OCI-LY3 (cell line): ENCODE data around the gene DNASE1L1.

ENCODE experiments used
- EZH2phosphoT487 ChIP-seq: fragments of 200-600 bp; shearing (Covaris generic); IDR thresholded peaks from 2 replicates; pipeline ENCODE4 v1.6.1; 2018; ENCODE audit warnings: antibody characterized with exemption, mixed run types, low read depth
- TF ChIP-seq, protein P1 (sequence below): fragments of 200-600, 300-600 bp; sonication (generic); IDR thresholded peaks from 2 replicates; pipeline ENCODE4 v1.5.1; 2014; ENCODE audit warnings: antibody characterized with exemption, low read length, low read depth

DNA sequence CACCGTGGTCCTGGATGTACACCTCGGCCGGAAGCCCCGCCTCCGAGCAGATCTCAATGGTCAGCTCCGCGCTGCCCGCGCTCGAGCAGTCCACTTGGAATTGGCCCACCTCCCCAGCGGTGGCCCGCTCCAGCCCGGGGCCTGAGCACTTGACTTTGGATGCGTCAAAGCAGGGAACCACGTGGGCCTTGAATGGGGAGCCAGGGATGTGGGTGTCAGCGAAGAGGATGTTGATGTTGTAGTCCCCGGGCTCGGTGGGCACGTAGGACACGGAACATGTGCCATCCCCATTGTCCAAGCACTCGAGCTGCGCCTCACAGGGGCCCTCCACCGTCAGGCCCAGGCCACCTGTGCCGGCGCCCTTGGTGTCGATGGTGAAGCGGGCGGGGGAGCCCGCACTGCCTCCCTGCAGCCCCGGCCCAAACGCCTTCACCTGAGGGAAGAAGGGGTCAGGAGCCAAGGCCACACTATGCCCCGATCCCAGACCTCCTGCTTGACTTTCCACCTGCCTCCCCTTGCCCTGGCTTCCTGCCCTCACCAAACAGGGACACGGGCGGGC is 48.8 kb downstream of the DNASE1L1 start:
- TF ChIP-seq, protein P1, sequence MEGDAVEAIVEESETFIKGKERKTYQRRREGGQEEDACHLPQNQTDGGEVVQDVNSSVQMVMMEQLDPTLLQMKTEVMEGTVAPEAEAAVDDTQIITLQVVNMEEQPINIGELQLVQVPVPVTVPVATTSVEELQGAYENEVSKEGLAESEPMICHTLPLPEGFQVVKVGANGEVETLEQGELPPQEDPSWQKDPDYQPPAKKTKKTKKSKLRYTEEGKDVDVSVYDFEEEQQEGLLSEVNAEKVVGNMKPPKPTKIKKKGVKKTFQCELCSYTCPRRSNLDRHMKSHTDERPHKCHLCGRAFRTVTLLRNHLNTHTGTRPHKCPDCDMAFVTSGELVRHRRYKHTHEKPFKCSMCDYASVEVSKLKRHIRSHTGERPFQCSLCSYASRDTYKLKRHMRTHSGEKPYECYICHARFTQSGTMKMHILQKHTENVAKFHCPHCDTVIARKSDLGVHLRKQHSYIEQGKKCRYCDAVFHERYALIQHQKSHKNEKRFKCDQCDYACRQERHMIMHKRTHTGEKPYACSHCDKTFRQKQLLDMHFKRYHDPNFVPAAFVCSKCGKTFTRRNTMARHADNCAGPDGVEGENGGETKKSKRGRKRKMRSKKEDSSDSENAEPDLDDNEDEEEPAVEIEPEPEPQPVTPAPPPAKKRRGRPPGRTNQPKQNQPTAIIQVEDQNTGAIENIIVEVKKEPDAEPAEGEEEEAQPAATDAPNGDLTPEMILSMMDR: no peak
- no peak for TF ChIP-seq EZH2phosphoT487
